Esophagus squamous epithelium (tissue), 5 donors: ENCODE data around the gene TMC4. TPM values are rescaled to one million over a fixed set of nuclear protein-coding genes. Genes with fewer than 3 reads are reported as not detected.
"Not testable (repeated sequence)": the region's sequence is repeated elsewhere in the genome, so short reads cannot be mapped to it uniquely, and the experiment has no call there.

ENCODE experiments used
- DNase-seq: peaks from one replicate; lab custom pipeline; 2025; lab: John Stamatoyannopoulos, UW
- H3K27ac ChIP-seq, 4 donors: fragments of 200-600 bp; sonication (generic); one replicate each; pipeline ENCODE4 v1.5.1; 2016 to 2019; ENCODE audit warnings: mild to moderate bottlenecking in 1 of 4
- H3K27me3 ChIP-seq, 4 donors: fragments of 200-600 bp; sonication (generic); 1 replicate in 3 of 4; 2 replicates in 1 of 4; pipeline versions ENCODE4 v1.5.1 to v1.6.0; 2017 to 2021; ENCODE audit warnings: antibody characterized with exemption in 1 of 4
- H3K36me3 ChIP-seq, 3 donors: fragments of 200-600 bp; sonication (generic); one replicate each; pipeline ENCODE4 v1.5.1; 2016 to 2019
- H3K4me1 ChIP-seq, 3 donors: fragments of 200-600 bp; sonication (generic); one replicate each; pipeline ENCODE4 v1.5.1; 2017 to 2019
- H3K4me3 ChIP-seq, 4 donors: fragments of 200-600 bp; sonication (generic); 1 replicate in 3 of 4; 2 replicates in 1 of 4; pipeline ENCODE4 v1.5.1; 2016 to 2019; ENCODE audit warnings: mild to moderate bottlenecking in 2 of 4, moderate library complexity in 1 of 4
- H3K9me3 ChIP-seq, 3 donors: fragments of 200-600 bp; sonication (generic); one replicate each; pipeline ENCODE4 v1.5.1; 2016 to 2019
- CTCF ChIP-seq, 6 experiments: fragments of 450-650 bp in 4 of 6; fragments of 200-600 bp in 2 of 6; sonication (generic) in 2 of 6; IDR thresholded peaks; one replicate each; pipeline ENCODE4 v1.5.1; 2016 to 2019; ENCODE audit warnings: antibody characterized with exemption in 6 of 6, mild to moderate bottlenecking in 4 of 6, moderate library complexity in 4 of 6
- POLR2A ChIP-seq, 4 donors: fragments of 450-650 bp; IDR thresholded peaks; one replicate each; pipeline ENCODE4 v1.6.1; 2017; ENCODE audit warnings: antibody characterized with exemption in 4 of 4, mild to moderate bottlenecking in 4 of 4, moderate library complexity in 3 of 4
- WGBS, 2 donors: methylation state at CpG; one replicate each; pipeline ENCODE4 v1.1.5; 2018; 5-methylcytosine and 5-hydroxymethylcytosine counted together
- intact Hi-C: fragments of 100-400 bp; cut with DNase I; formaldehyde crosslinking; loops from one replicate; pipeline ENCODE4 v1.15.0; 2022
- total RNA-seq, 4 donors: library from RNA; depleted of rRNA; stranded (reverse); fragments of >200 nt; gene quantifications; one replicate each; pipeline ENCODE4 v1.1.0, GENCODE V29; 2016
- donor health status: DM: yes; HTN: yes; CAD: no.

The TMC4 gene
- total RNA-seq: 10 to 100 TPM in 3 of 4 donors, 1 to 10 TPM in 1; 4.0 to 45.6 (median 17.5) TPM

- no peaks in the 10 kb centered on the region for H3K9me3 ChIP-seq
- H3K4me1 ChIP-seq: peaks cover 8 to 33% (median 11%) of the 10 kb centered on the region in 3 donors
- H3K4me3 ChIP-seq: peak within 1 kb of the TSS; percentile 26 to 65 (median 50)
- TF ChIP-seq CTCF (IDR thresholded peaks at IDR 0.05): peak in 4 of 6 experiments; percentile 35 to 55 (median 42)
- TF ChIP-seq POLR2A (IDR thresholded peaks at IDR 0.05): no peak
- DNase-seq: no peak
- H3K27ac ChIP-seq: peak within 1 kb of the TSS; percentile 51 to 87 (median 69)
- H3K27me3 ChIP-seq: peaks cover 0 to 4% (median 0%) of the 10 kb centered on the region in 4 donors
- H3K36me3 ChIP-seq: peaks cover 0 to 16% (median 0%) of the 10 kb centered on the region in 3 donors
- intact Hi-C loops: no loop called here
- 6 to 26% methylated on average over 3 to 11 of the region's 13 CpGs for WGBS, 2 donors
Observed at GRCh38 chr19:54172471-54173358, at the start of gene TMC4. TSS of gene TMC4 (minus strand) at chr19:54173160. CDS start at chr19:54173117, 43 bp downstream.

DNA sequence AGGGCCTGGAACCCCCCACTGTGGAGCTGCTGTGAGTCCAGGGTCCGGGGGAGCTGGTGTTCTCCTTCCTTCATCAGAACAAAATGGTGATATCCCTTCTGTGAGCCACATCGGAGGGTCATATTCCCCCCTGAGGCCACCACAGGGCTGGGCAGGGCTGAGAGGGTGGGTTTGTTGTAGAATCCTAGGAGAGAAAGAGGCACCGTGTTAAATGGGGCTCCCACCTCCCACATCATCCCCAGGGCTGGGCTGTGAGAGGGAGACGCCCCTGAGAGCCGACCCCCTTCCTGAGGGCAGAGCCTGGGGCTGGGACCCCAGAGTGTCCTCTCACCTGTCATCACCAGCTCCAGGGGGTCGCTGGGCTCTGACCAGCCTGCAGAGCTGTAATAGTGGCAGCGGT, 49.0 kb upstream of the TMC4 start:
- H3K4me1 ChIP-seq, H3K27ac ChIP-seq, H3K9me3 ChIP-seq, intact Hi-C loops, H3K36me3 ChIP-seq, DNase-seq: not testable (repeated sequence)
- peaks cover 0 to 24% (median 0%) of the 10 kb centered on the region in 4 donors for H3K27me3 ChIP-seq
- peak overlapping the region in 1 of 4 donors; percentile 46 for H3K4me3 ChIP-seq
- WGBS, 2 donors: 67% methylated on average over 5 of the region's 7 CpGs; no CpG with 5 or more reads in 1 of the 2 donors

DNA sequence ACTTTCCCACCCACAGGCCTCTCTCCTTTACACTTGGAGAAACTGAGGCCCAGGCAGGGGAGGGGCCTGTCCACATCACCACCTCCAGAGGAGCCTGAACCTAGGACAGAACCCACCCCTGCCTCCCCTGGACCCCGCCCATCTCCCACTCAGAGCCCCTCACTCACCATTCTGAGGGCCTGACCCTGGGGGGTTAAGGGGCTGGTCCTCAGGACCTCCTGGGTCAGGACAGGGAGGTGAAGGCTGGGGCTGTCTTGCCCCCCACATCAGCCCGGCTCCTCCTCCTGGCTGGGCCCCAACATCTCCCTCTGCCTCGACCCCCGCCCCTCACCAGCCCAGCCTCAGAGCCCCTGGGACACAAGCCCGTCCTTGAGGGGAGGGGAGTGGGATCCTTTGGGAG, 46.7 kb upstream of the TMC4 start:
- intact Hi-C loops, H3K4me1 ChIP-seq, DNase-seq, H3K27ac ChIP-seq, H3K36me3 ChIP-seq, H3K4me3 ChIP-seq, H3K9me3 ChIP-seq: not testable (repeated sequence)
- peaks cover 0 to 21% (median 0%) of the 10 kb centered on the region in 4 donors for H3K27me3 ChIP-seq
- WGBS, 2 donors: no CpG with 5 or more reads among the region's 5 CpGs

DNA sequence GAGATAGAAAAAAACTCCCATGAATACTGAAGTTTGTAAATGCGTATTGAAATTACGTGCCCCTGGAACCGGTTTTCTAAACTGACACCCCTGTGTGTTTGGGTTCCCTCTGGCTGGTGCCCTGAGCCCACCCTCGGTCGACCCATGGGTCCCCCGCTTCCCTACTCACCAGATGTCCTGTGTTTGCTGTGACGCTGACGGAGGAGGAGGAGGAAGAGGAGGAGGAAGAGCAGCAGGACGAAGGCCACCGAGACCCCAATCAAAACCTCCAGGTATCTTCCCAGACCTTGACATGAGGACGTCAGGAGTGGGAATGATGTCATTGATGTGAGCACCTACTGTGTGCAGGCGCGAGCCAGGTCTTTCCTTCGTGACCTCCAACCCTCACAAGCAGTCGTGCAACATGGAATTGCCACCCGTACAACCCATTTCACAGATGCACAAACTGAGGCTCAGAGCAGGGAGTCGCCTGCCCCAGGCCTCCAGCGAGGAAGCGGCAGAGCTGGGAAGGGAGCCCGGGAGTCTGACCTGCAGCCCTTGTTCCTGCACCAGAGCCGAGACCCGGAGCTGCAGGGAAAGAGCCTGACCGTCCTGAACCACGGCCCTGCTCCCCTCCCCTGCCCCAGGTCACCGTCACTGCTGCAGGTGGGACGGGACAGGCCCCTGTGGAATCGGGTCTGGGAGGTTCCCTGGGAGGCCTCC, 46.2 kb upstream of the TMC4 start:
- Histone ChIP-seq H3K27me3 (peaks cover 0 to 21% (median 0%) of the 10 kb centered on the region in 4 donors), H3K27ac (no peak overlapping the region), H3K4me3 (no peak overlapping the region), H3K9me3 (no peaks in the 10 kb centered on the region), H3K36me3 (no peaks in the 10 kb centered on the region), H3K4me1 (no peaks in the 10 kb centered on the region)
- WGBS, 2 donors: 80 to 81% methylated on average over 5 to 14 of the region's 27 CpGs
- no peak for DNase-seq
- intact Hi-C loops: no loop called here
- TF ChIP-seq CTCF (IDR thresholded peaks at IDR 0.05) (no peak), POLR2A (IDR thresholded peaks at IDR 0.05) (no peak)

DNA sequence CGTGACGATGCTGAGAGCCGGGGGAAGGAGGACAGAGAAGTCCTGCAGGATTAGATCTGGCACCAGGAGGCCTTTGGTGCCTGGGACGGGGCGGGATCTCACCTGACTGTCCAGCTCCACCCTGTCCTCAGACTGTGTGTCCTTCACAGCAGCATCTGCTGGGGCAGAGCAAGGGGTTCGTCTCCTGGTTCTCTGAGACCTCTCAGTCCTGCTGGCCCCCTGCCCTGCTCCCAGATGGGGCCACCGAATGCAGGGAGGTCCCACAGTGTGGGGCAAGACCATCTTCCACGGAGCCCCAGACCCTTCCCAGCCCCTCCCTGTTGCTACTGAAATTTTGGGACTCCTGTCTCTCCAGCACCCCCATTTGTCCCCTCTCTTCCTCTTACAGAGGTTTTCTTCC, 45.3 kb upstream of the TMC4 start:
- Histone ChIP-seq H3K27me3 (peaks cover 0 to 20% (median 0%) of the 10 kb centered on the region in 4 donors), H3K36me3 (no peaks in the 10 kb centered on the region), H3K4me1 (no peaks in the 10 kb centered on the region), H3K4me3 (no peak overlapping the region), H3K27ac (no peak overlapping the region), H3K9me3 (no peaks in the 10 kb centered on the region)
- DNase-seq: no peak
- intact Hi-C loops: no loop called here
- WGBS, 2 donors: 66 to 69% methylated on average over 5 to 7 of the region's 8 CpGs
- TF ChIP-seq CTCF (IDR thresholded peaks at IDR 0.05): no peak
- no peak for TF ChIP-seq POLR2A (IDR thresholded peaks at IDR 0.05)

DNA sequence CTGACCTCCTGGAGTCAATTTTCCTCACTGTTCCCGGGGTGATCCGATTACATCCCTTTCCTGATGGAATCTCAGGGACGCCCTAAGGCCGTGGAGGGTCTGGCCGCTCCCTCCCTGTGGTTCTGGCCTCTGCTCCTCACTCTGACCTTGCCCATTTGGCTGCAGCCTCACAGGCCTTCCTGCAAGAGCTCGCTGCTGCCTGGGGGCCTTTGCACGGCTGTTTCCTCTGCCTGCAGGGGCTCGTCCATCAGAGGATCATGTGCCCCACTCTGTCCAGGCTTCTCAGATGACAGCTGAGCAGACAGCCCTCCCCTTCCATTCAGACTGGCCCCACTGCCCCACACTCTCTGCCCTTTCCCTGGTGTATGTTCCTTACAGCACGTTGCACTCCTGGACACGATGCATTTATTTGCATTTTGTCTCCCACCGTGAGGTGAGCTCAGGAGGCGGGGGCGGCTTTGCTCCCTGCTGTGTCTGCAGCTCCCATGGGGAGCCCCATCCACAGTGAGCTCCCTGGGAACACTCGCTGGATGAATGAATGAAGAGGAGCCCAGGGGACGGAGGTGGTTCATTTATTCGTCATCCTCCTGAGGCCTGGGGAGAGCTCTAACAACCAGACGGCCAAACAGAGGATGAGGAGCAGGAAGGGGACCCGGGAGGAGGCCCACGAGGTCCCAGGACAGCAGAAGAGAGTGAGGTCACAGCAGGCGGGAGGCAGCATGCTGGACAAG, 44.7 kb upstream of the TMC4 start:
- H3K36me3 ChIP-seq, DNase-seq, intact Hi-C loops, H3K27ac ChIP-seq, H3K4me1 ChIP-seq, H3K4me3 ChIP-seq, H3K9me3 ChIP-seq: not testable (repeated sequence)
- WGBS, 2 donors: 53 to 73% methylated on average over 5 to 10 of the region's 20 CpGs
- H3K27me3 ChIP-seq: peaks cover 0 to 14% (median 0%) of the 10 kb centered on the region in 4 donors
